SU-DHL-6 (cell line): ENCODE measurements around the gene GRPR.

Experiments
- EZH2phosphoT487 ChIP-seq: fragments of 200-600 bp; sonication (generic), shearing (Covaris generic); conservative IDR thresholded peaks from 2 replicates; pipeline ENCODE4 v1.6.1; 2018; ENCODE audit warnings: mild to moderate bottlenecking, antibody characterized with exemption, low read length, moderate library complexity, mixed read lengths
- TF ChIP-seq, protein P1 (sequence below): fragments of 200-600 bp; sonication (generic); IDR thresholded peaks from one replicate; pipeline ENCODE4 v1.5.1; 2017; ENCODE audit warnings: antibody characterized with exemption, mild to moderate bottlenecking, low read length, moderate library complexity; ENCODE audit not compliant: insufficient read depth, poor library complexity, severe bottlenecking

DNA sequence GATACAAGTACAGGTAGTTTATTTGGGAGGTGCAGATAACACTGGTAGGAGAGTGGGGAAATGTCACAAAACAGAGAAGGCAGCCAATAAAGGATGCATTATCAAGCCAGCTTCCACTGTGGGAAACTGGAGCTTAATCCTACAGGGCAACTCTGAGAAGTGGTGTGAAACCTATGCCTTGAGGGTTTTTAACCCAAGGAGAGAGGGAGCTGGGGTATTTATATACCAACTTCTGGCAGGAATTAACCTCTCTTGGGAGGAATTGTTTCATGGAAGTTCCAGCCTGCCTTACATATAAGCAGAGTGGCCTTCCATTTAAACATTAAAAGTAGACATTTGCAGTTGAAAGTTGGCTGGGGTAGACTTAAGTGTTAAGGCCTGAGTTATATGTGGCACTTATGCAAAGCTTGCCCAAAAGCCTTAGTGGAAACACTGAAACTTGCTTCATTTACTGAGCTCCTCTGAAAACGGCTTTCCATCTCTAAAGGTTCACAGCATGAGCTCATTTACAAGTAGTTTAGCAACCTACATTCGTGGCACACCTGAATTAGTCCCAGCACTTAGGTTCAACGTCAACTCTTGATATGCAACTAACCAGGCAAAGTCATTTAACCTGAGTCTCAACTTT lies 63.1 kb downstream of the GRPR start:
- TF ChIP-seq, protein P1, sequence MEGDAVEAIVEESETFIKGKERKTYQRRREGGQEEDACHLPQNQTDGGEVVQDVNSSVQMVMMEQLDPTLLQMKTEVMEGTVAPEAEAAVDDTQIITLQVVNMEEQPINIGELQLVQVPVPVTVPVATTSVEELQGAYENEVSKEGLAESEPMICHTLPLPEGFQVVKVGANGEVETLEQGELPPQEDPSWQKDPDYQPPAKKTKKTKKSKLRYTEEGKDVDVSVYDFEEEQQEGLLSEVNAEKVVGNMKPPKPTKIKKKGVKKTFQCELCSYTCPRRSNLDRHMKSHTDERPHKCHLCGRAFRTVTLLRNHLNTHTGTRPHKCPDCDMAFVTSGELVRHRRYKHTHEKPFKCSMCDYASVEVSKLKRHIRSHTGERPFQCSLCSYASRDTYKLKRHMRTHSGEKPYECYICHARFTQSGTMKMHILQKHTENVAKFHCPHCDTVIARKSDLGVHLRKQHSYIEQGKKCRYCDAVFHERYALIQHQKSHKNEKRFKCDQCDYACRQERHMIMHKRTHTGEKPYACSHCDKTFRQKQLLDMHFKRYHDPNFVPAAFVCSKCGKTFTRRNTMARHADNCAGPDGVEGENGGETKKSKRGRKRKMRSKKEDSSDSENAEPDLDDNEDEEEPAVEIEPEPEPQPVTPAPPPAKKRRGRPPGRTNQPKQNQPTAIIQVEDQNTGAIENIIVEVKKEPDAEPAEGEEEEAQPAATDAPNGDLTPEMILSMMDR: no peak
- no peak for TF ChIP-seq EZH2phosphoT487
